Activated T-cell treated with anti-CD3 and anti-CD28 coated beads, Interleukin-2, amount 50 U/mL, for 1 hour (primary cell): Measurements from ENCODE around the gene ZNF777.
"Not testable (repeated sequence)": the region's sequence is repeated elsewhere in the genome, so short reads cannot be mapped to it uniquely, and the experiment has no call there.

Experiments used
- DNase-seq: peaks from one replicate; pipeline ENCODE4 v3.0.0-alpha.2; 2020

ZNF777 gene

DNA sequence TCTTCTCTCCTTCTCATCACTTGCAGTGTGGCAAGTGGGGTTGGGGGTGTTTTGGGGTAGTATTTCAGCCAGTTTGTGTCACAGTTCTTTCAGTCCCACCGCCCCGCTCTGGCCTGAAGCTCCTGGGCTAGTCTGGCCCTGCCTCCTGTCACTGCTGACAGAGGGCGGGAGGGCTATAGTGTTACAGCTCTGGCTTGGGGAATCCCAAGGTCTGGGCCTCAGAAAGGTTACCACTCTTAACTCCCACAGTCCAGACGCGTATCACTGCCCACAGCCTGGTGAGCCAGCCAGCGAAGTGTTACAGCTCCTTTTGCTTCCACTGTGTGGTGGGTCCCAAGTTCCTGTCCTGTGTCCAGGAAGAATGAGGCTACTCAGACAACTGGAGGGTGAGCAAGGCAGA is 56.0 kb downstream of the ZNF777 start:
- DNase-seq: no peak

DNA sequence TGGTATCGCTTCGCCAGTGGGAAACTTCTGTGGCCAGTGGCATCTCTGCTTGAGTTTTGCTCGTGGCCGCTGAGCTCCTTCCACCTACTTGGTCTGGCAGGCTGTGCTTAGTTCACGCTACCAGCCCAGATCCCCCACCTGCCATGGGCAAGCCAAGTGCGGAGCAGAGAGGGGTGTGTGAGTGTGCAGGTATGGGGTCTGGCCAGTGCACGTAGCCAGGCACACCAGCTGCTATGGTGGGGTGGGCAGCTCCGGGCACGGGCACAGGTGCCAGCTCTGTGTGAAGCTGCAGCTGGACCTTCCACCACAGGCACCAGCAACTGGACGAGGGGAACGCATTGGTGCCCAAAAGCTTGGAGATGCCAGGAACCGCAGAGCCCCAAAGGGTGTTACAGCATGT is 56.5 kb downstream of the ZNF777 start:
- DNase-seq: no peak

DNA sequence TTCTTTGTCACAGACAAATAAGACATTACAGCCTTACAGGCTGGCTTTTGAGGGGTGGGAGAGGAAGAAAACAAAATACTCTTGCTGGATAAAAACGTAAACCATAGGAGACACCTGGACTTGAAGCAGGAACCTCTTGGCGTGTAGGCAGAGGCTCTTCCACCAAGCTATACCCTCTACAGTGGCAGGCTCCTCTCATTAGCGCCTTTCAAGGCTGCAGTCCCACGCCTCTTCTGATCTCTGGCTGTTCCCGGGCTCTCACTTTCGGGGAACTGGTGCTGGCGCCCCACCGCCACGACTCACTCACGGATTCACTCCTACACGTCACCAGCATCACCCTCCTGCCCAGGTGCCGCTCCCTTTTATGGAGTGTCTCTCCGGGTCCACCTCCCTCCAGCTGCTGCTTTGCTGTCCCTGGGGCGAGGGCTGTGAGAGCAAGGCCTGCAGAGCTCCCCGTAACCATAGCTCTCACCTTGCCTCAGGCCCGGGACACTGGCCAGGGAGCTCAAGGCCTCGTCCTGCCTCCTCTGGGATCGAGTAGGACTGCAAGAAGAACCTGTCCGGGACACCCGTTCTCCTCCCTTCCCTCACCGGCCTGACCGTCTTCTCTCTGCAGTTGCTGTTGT is 62.6 kb downstream of the ZNF777 start:
- DNase-seq: no peak

DNA sequence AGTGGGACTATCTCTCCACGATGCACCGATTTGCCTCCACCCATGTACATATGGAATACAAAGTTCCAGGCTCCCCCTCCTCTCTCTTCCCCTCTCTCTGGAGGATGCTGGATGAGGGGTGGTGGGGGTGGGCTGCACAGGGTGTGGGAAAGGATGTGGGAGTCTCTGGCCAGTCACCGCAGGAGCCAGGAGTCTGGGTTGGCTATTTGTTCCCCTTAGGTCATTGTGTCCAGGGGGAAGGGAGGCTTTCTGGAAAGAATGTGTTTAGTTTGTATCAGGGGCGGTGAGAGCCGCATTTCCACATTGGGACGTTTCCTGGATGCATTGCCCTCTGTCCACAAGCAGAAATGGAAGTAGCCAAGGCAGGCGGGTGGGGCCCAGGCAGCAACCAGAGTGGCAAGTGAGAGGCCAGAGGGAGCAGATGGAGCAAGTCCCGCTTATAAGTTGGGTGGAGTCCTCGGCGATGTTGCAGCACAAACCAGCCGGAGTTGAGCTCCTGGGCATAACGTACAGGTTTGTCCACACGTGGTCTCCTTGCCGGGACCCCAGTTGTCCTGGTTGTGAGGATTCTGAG is 63.3 kb downstream of the ZNF777 start:
- DNase-seq: no peak

DNA sequence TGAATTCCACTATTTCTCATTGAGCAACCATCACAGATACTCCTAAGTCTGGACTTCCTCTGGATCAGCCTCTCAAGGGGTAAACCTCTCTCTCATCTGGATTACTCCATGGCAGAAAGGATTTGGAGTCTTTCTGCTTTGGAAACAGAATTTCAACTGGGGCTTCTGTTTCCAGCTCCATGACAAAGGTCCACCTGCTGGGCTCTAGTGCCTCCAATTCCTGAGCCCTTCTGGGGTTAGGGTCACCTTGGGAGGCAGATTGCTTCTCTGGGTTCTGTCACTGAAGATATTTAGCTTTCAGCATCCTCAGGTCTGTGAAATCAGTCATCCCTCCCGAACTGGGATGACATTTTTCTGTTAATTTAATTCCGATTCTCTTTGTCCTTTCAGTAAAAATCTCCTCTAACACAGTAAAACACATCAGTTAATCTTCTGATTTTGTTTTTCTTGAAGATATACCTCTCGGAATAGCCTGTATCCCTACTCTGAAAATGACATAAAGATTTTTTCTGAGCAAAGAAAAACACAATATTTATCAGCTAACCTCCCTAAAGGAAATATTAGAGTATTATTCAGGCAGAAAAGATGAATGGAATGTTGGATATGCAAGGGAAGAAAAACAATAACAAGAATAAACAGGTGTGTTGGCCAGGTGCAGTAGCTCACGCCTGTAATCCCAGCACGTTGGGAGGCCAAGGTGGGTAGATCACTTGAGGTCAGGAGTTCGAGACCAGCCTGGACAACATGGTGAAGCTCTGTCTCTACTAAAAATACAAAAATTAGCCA is 72.1 kb downstream of the ZNF777 start:
- DNase-seq: not testable (repeated sequence)

DNA sequence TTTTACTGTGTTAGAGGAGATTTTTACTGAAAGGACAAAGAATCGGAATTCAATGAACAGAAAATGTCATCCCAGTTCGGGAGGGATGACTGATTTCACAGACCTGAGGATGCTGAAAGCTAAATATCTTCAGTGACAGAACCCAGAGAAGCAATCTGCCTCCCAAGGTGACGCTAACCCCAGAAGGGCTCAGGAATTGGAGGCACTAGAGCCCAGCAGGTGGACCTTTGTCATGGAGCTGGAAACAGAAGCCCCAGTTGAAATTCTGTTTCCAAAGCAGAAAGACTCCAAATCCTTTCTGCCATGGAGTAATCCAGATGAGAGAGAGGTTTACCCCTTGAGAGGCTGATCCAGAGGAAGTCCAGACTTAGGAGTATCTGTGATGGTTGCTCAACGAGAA is 74.3 kb downstream of the ZNF777 start:
- DNase-seq: not testable (repeated sequence)

DNA sequence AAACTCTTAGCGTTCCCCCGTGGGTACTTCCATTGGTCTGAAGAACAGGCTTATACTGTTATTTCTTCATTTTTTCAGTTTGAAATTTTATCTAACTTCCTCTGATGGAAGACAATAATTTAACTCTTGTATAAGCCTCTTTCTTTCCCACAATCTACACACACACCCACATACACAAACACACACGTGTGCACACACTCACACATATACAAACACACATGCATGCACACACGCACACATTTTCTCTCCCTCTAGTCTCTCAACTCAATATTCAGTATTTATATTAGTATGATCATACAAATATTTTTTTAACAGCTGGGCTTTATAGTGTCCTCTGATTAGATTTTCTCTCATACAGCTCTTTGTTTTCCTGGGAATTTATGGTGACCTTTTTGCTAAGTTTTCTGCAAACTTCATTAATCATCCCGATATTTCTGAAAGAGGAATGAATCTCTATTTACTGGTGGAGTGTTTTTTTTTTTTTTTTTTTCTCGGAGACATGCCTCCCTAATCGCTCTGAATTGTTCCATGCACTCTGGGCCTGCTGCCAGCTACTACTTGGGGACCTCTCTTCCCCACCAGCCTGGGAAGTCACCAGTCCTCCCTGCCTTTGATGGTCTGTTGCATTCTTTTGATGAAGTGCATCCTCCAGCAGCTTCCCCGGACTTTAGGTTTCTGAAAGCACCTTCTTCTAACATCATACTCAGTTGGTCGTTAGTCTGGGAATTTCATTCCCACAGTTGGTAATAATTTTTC is 75.5 kb downstream of the ZNF777 start:
- no peak for DNase-seq
